Measurements from ENCODE around the gene YIF1B.

Gene YIF1B

GRCh38 chr19:38337360-38337653 lies 21.6 kb upstream of the YIF1B start:
- Histone ChIP-seq H3K4ac (ENCODE audit: low read length) (no peak overlapping the region), H3K9ac (ENCODE audit: low read depth, low read length, poor library complexity) (peak overlapping the region; percentile 92), H2BK12ac (ENCODE audit: low read length) (peak overlapping the region; percentile 65), H4K91ac (ENCODE audit: low read depth, low read length, poor library complexity) (peak overlapping the region; percentile 58), H3K23ac (ENCODE audit: low read depth, low read length, poor library complexity) (peak overlapping the region; percentile 92), H3K4me2 (ENCODE audit: insufficient read depth, low read length, poor library complexity, severe bottlenecking) (peak overlapping the region; percentile 100), H4K8ac (ENCODE audit: low read depth, low read length) (no peak overlapping the region), H3K9me3 (replicated peaks in 1 of 2; ENCODE audit: control insufficient read depth in 2 of 2, insufficient read depth in 1 of 2, low read depth in 1 of 2, low read length in 2 of 2) (peaks cover 0 to 3% of the 10 kb centered on the region in 2 donors), H3K79me1 (ENCODE audit: low read depth, low read length) (no peaks in the 10 kb centered on the region), H2AFZ (ENCODE audit: low read length) (peak overlapping the region; percentile 99), H3K4me1 (ENCODE audit: control insufficient read depth in 2 of 2, insufficient read depth in 1 of 2, low read depth in 1 of 2, low read length in 2 of 2) (peaks cover 9 to 11% of the 10 kb centered on the region in 2 donors), H2BK15ac (ENCODE audit: low read length) (peak overlapping the region; percentile 97), H3K27ac (replicated peaks; ENCODE audit: low read length) (no peak overlapping the region), H3K27me3 (ENCODE audit: control insufficient read depth in 3 of 3, insufficient read depth in 3 of 3, low read depth in 1 of 3, low read length in 3 of 3) (no peaks in the 10 kb centered on the region), H3K14ac (ENCODE audit: low read length) (peak overlapping the region; percentile 83), H3K36me3 (replicated peaks in 1 of 2; ENCODE audit: control insufficient read depth in 2 of 2, insufficient read depth in 2 of 2, low read length in 2 of 2) (no peaks in the 10 kb centered on the region), H3K18ac (ENCODE audit: low read length) (peak overlapping the region; percentile 95), H2BK5ac (ENCODE audit: low read length) (no peak overlapping the region), H3K4me3 (ENCODE audit: low read length in 2 of 2) (peak overlapping the region; percentile 72 to 89), H2AK5ac (ENCODE audit: low read depth, low read length) (peak overlapping the region; percentile 82), H2BK120ac (ENCODE audit: low read depth, low read length) (no peak overlapping the region)
- DNase-seq (ENCODE audit: low spot score): no peak
- no CpG with 5 or more reads among the region's 10 CpGs for WGBS, 2 donors (ENCODE audit: extremely low coverage in 2 of 2, insufficient read length in 2 of 2, insufficient replicate concordance in 1 of 2)

GRCh38 chr19:38336638-38337359 lies 21.1 kb upstream of the YIF1B start:
- H2AK5ac ChIP-seq (ENCODE audit: low read depth, low read length): peak overlapping the region; percentile 82
- H3K4me2 ChIP-seq (ENCODE audit: insufficient read depth, low read length, poor library complexity, severe bottlenecking): peak overlapping the region; percentile 100
- H3K9me3 ChIP-seq (replicated peaks in 1 of 2; ENCODE audit: control insufficient read depth in 2 of 2, insufficient read depth in 1 of 2, low read depth in 1 of 2, low read length in 2 of 2): peaks cover 0 to 3% of the 10 kb centered on the region in 2 donors
- H2BK12ac ChIP-seq (ENCODE audit: low read length): peak overlapping the region; percentile 65
- H2BK15ac ChIP-seq (ENCODE audit: low read length): peak overlapping the region; percentile 97
- H3K79me1 ChIP-seq (ENCODE audit: low read depth, low read length): no peaks in the 10 kb centered on the region
- no peak overlapping the region for H2BK120ac ChIP-seq (ENCODE audit: low read depth, low read length)
- H3K4me3 ChIP-seq (ENCODE audit: low read length in 2 of 2): peak overlapping the region; percentile 81 to 89
- H3K27ac ChIP-seq (replicated peaks; ENCODE audit: low read length): peak overlapping the region; percentile 71
- peaks cover 9 to 11% of the 10 kb centered on the region in 2 donors for H3K4me1 ChIP-seq (ENCODE audit: control insufficient read depth in 2 of 2, insufficient read depth in 1 of 2, low read depth in 1 of 2, low read length in 2 of 2)
- WGBS, 2 donors (ENCODE audit: extremely low coverage in 2 of 2, insufficient read length in 2 of 2, insufficient replicate concordance in 1 of 2): no CpG with 5 or more reads among the region's 41 CpGs
- peak overlapping the region; percentile 83 for H3K14ac ChIP-seq (ENCODE audit: low read length)
- H3K4ac ChIP-seq (ENCODE audit: low read length): no peak overlapping the region
- no peaks in the 10 kb centered on the region for H3K36me3 ChIP-seq (replicated peaks in 1 of 2; ENCODE audit: control insufficient read depth in 2 of 2, insufficient read depth in 2 of 2, low read length in 2 of 2)
- peak overlapping the region; percentile 95 for H3K18ac ChIP-seq (ENCODE audit: low read length)
- H3K9ac ChIP-seq (ENCODE audit: low read depth, low read length, poor library complexity): peak overlapping the region; percentile 92
- H4K91ac ChIP-seq (ENCODE audit: low read depth, low read length, poor library complexity): peak overlapping the region; percentile 58
- no peak overlapping the region for H2BK5ac ChIP-seq (ENCODE audit: low read length)
- no peak overlapping the region for H4K8ac ChIP-seq (ENCODE audit: low read depth, low read length)
- peak overlapping the region; percentile 99 for H2AFZ ChIP-seq (ENCODE audit: low read length)
- peak; percentile 94 for DNase-seq (ENCODE audit: low spot score)
- no peaks in the 10 kb centered on the region for H3K27me3 ChIP-seq (ENCODE audit: control insufficient read depth in 3 of 3, insufficient read depth in 3 of 3, low read depth in 1 of 3, low read length in 3 of 3)
- peak overlapping the region; percentile 92 for H3K23ac ChIP-seq (ENCODE audit: low read depth, low read length, poor library complexity)

GRCh38 chr19:38335949-38336637 lies 20.3 kb upstream of the YIF1B start:
- Histone ChIP-seq H3K4ac (ENCODE audit: low read length) (no peak overlapping the region), H2BK5ac (ENCODE audit: low read length) (no peak overlapping the region)

GRCh38 chr19:38333245-38333644 lies 17.5 kb upstream of the YIF1B start:
- H4K91ac ChIP-seq (ENCODE audit: low read depth, low read length, poor library complexity): no peak overlapping the region
- H2BK5ac ChIP-seq (ENCODE audit: low read length): no peak overlapping the region
- no peak overlapping the region for H3K4ac ChIP-seq (ENCODE audit: low read length)
- no peak overlapping the region for H3K9ac ChIP-seq (ENCODE audit: low read depth, low read length, poor library complexity)
- no peaks in the 10 kb centered on the region for H3K9me3 ChIP-seq (replicated peaks in 1 of 2; ENCODE audit: control insufficient read depth in 2 of 2, insufficient read depth in 1 of 2, low read depth in 1 of 2, low read length in 2 of 2)
- no peak overlapping the region for H2BK12ac ChIP-seq (ENCODE audit: low read length)
- no peaks in the 10 kb centered on the region for H3K79me1 ChIP-seq (ENCODE audit: low read depth, low read length)
- H3K4me1 ChIP-seq (ENCODE audit: control insufficient read depth in 2 of 2, insufficient read depth in 1 of 2, low read depth in 1 of 2, low read length in 2 of 2): peaks cover 4 to 5% of the 10 kb centered on the region in 2 donors
- no peak overlapping the region for H3K23ac ChIP-seq (ENCODE audit: low read depth, low read length, poor library complexity)
- no peak overlapping the region for H2BK15ac ChIP-seq (ENCODE audit: low read length)
- H3K14ac ChIP-seq (ENCODE audit: low read length): no peak overlapping the region
- no peak overlapping the region for H4K8ac ChIP-seq (ENCODE audit: low read depth, low read length)
- H2AK5ac ChIP-seq (ENCODE audit: low read depth, low read length): no peak overlapping the region
- H3K27me3 ChIP-seq (ENCODE audit: control insufficient read depth in 3 of 3, insufficient read depth in 3 of 3, low read depth in 1 of 3, low read length in 3 of 3): peaks cover 0 to under 1% (median 0%) of the 10 kb centered on the region in 3 experiments
- no peak overlapping the region for H3K18ac ChIP-seq (ENCODE audit: low read length)
- no peak overlapping the region for H3K4me3 ChIP-seq (ENCODE audit: low read length in 2 of 2)
- H2AFZ ChIP-seq (ENCODE audit: low read length): no peak overlapping the region
- H3K4me2 ChIP-seq (ENCODE audit: insufficient read depth, low read length, poor library complexity, severe bottlenecking): no peak overlapping the region
- no peak overlapping the region for H3K27ac ChIP-seq (replicated peaks; ENCODE audit: low read length)
- DNase-seq (ENCODE audit: low spot score): no peak
- H3K36me3 ChIP-seq (replicated peaks in 1 of 2; ENCODE audit: control insufficient read depth in 2 of 2, insufficient read depth in 2 of 2, low read length in 2 of 2): no peaks in the 10 kb centered on the region
- no CpG with 5 or more reads among the region's 9 CpGs for WGBS, 2 donors (ENCODE audit: extremely low coverage in 2 of 2, insufficient read length in 2 of 2, insufficient replicate concordance in 1 of 2)
- H2BK120ac ChIP-seq (ENCODE audit: low read depth, low read length): no peak overlapping the region

More at GRCh38 chr19:38335949-38336637, 20.3 kb upstream of the YIF1B start:
- no peak overlapping the region for H2AK5ac ChIP-seq (ENCODE audit: low read depth, low read length)
- peak overlapping the region; percentile 79 for H3K18ac ChIP-seq (ENCODE audit: low read length)
- H3K79me1 ChIP-seq (ENCODE audit: low read depth, low read length): no peaks in the 10 kb centered on the region
- peak overlapping the region; percentile 77 for H3K23ac ChIP-seq (ENCODE audit: low read depth, low read length, poor library complexity)
- peak overlapping the region; percentile 100 for H3K4me2 ChIP-seq (ENCODE audit: insufficient read depth, low read length, poor library complexity, severe bottlenecking)
- peak overlapping the region; percentile 84 to 89 for H3K4me3 ChIP-seq (ENCODE audit: low read length in 2 of 2)
- peak overlapping the region; percentile 87 for H3K9ac ChIP-seq (ENCODE audit: low read depth, low read length, poor library complexity)
- H3K4me1 ChIP-seq (ENCODE audit: control insufficient read depth in 2 of 2, insufficient read depth in 1 of 2, low read depth in 1 of 2, low read length in 2 of 2): peaks cover 9 to 11% of the 10 kb centered on the region in 2 donors
- no CpG with 5 or more reads among the region's 52 CpGs for WGBS, 2 donors (ENCODE audit: extremely low coverage in 2 of 2, insufficient read length in 2 of 2, insufficient replicate concordance in 1 of 2)
- H3K9me3 ChIP-seq (replicated peaks in 1 of 2; ENCODE audit: control insufficient read depth in 2 of 2, insufficient read depth in 1 of 2, low read depth in 1 of 2, low read length in 2 of 2): peaks cover 0 to 3% of the 10 kb centered on the region in 2 donors
- peak; percentile 91 for DNase-seq (ENCODE audit: low spot score)
- H2AFZ ChIP-seq (ENCODE audit: low read length): peak overlapping the region; percentile 99
- no peak overlapping the region for H2BK120ac ChIP-seq (ENCODE audit: low read depth, low read length)
- H3K36me3 ChIP-seq (replicated peaks in 1 of 2; ENCODE audit: control insufficient read depth in 2 of 2, insufficient read depth in 2 of 2, low read length in 2 of 2): no peaks in the 10 kb centered on the region
- H4K8ac ChIP-seq (ENCODE audit: low read depth, low read length): no peak overlapping the region
- no peak overlapping the region for H2BK12ac ChIP-seq (ENCODE audit: low read length)
- no peak overlapping the region for H3K14ac ChIP-seq (ENCODE audit: low read length)
- no peak overlapping the region for H4K91ac ChIP-seq (ENCODE audit: low read depth, low read length, poor library complexity)
- peak overlapping the region; percentile 76 for H3K27ac ChIP-seq (replicated peaks; ENCODE audit: low read length)
- no peaks in the 10 kb centered on the region for H3K27me3 ChIP-seq (ENCODE audit: control insufficient read depth in 3 of 3, insufficient read depth in 3 of 3, low read depth in 1 of 3, low read length in 3 of 3)
- no peak overlapping the region for H2BK15ac ChIP-seq (ENCODE audit: low read length)
